ENCODE results near the gene ASAP2.
"Not testable (repeated sequence)": the region's sequence is repeated elsewhere in the genome, so short reads cannot be mapped to it uniquely, and the experiment has no call there.

ASAP2 gene

DNA sequence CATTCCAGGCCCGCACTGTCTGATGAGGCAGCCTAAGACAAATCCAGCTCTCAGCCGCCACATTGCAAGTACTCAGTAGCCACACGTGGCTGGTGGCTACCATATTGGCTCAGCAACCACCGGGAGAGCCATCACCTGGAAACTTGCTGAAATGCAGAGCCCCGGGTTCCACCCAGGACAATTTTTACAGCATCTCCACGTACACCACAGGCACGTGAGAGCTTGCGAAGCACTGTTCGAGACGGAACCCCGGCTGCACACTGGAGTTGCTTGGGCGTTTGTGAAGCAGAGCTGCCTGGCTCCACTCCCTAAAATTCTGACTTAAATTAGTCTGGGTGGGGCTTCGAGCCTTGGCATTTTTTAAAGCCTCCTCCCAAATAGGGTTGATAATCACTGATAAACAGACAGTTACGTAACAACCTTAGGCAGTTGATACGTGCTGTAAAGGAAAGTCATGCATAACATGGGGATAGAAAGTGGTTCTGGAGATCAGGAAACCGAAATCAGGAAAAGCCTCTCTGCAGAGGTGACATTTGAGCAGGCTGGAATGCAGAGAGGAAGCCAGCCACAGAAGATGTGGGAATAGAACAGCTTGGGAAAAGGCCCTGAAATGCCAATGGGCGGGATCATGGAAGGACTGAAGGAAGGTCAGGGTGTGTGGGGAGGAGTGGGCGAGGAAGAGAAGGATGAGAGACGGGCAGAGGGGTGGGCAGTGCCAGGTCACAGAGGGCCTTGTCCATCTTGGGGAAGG is 6.2 kb downstream of the ASAP2 start:
- H3K4me3 ChIP-seq (ENCODE audit: low read depth, low read length), result no peak overlapping the region
- TF ChIP-seq, protein P1, sequence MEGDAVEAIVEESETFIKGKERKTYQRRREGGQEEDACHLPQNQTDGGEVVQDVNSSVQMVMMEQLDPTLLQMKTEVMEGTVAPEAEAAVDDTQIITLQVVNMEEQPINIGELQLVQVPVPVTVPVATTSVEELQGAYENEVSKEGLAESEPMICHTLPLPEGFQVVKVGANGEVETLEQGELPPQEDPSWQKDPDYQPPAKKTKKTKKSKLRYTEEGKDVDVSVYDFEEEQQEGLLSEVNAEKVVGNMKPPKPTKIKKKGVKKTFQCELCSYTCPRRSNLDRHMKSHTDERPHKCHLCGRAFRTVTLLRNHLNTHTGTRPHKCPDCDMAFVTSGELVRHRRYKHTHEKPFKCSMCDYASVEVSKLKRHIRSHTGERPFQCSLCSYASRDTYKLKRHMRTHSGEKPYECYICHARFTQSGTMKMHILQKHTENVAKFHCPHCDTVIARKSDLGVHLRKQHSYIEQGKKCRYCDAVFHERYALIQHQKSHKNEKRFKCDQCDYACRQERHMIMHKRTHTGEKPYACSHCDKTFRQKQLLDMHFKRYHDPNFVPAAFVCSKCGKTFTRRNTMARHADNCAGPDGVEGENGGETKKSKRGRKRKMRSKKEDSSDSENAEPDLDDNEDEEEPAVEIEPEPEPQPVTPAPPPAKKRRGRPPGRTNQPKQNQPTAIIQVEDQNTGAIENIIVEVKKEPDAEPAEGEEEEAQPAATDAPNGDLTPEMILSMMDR (IDR thresholded peaks at IDR 0.05; ENCODE audit: low read depth, low read length), result no peak

DNA sequence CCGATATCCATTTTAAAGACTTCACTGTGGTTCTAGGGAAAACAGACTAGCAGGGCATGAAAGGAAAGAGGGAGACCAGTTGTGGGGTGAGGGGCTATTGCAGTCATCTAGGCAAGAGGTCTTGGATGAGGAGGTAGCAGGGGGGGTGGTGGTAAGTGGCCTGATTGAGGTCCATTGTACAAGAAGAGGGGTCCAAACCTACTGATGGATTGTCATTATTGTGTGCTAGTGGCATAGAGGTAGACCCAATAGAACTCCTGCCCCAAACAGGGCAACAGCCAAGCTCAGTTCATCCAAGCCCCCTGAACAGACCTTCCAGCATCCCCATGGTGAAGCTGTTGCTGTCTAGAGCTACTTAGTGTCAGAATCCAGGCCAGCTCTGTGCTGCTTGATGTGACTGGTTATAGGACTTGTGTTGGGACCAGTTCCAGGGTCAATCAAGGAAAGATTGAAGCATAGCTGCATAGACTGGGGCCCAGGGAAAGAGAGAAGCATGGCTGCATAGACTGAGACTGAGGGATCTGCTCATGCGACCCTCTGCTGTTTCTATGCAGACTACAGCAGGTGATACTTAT is 7.0 kb downstream of the ASAP2 start:
- TF ChIP-seq, protein P1 (IDR thresholded peaks at IDR 0.05; ENCODE audit: low read depth, low read length), result no peak
- H3K4me3 ChIP-seq (ENCODE audit: low read depth, low read length), result no peak overlapping the region

DNA sequence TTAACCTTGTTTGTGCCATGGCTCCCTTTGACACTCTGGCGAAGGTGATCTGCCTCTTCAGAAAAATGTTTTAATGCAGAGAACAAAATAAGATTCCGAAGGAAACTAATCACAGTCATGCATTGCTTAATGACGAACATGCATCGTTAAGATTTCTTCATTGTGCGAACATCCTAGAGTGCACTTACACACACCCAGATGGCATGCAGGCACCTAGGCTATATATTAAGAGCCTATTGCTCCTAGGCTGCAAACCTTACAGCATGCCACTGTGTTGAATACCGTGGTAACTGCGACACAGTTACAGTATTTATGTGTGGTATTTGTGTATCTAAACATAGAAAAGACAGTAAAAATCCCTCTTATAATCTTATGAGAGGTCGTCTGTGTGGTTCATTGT is 8.3 kb downstream of the ASAP2 start:
- no peak overlapping the region for H3K4me3 ChIP-seq (ENCODE audit: low read depth, low read length)
- TF ChIP-seq, protein P1 (IDR thresholded peaks at IDR 0.05; ENCODE audit: low read depth, low read length), result no peak

DNA sequence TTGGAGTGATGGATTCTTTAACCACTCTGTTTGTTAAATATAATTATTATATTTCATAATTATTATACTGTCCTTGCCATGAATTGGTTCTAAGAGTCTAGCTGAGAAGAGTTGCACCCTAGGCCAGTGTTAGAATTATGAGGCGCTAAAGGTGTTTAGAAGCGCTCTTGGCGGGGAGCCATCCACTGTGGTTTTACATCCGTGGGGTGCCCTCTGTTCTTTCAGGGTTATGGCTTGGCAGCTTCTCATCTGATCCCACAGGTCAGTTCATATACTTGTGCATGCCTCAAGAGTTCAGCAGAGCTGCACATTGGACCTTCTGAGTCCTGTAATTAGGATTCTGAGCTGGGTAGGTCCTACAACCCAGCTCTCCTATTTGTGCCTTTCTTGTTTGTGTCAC is 9.1 kb downstream of the ASAP2 start:
- TF ChIP-seq, protein P1 (IDR thresholded peaks at IDR 0.05; ENCODE audit: low read depth, low read length), result no peak
- H3K4me3 ChIP-seq (ENCODE audit: low read depth, low read length), result no peak overlapping the region

DNA sequence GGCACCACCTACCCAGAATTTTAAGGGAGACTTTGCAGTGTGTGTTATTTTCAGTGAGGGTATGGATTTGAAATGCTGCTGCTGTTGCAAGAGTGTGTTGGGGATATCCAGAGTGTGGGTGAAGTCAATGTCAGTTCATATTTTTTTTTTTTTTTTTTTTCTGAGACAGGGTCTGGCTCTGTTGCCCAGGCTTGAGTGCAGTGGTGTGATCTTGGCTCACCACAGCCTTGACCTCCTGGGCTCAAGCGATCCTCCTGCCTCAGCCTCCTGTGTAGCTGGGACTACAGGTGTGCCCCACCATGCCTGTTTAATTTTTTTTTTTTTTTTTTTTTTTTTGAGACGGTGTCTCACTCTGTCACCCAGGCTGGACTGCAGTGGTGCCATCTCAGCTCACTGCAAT is 9.5 kb downstream of the ASAP2 start:
- not testable (repeated sequence) for H3K4me3 ChIP-seq (ENCODE audit: low read depth, low read length)

DNA sequence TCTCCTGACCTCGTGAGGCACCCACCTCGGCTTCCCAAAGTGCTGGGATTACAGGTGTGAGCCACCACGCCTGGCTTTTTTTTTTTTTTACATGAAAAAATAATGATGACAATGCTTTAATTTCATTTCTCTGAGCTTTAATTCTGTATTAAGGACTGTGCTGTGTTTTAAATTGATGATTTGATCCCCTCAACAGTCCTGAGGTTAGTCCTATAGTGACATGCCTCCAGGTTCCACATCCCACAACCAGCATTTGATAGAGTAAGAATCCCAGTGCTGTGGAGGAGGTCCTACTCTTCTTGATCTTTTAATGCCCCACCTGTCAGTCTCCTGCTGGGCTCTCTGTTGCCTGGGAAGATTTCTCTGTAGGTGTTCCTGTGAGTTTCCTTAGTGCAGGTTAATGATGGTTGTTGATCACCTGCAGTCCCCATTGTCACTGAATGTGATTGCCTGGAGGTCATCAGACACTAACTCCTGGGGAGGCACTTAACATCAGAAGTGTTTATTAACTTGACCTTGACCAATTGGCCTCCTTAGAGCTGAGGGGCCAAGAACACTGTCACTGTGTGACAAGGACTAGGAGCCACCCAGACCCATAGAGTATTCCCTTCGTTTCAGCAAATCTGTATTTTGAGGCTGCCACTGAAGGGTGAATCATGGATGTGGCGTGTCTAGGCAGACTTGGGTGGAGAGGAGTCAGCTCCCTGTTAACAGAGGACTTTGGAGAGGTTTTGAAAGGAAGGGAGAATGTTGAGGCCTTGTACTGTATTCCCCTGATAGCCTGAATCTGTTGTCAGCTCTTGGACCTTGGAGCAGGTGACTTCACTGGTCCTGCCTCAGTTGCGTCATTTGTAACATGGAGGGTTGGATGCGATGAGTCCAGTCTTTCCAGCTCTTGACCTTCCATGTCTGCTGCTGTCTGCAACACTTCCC is 11.5 kb downstream of the ASAP2 start:
- TF ChIP-seq, protein P1 (IDR thresholded peaks at IDR 0.05; ENCODE audit: low read depth, low read length), result no peak
- no peak overlapping the region for H3K4me3 ChIP-seq (ENCODE audit: low read depth, low read length)

DNA sequence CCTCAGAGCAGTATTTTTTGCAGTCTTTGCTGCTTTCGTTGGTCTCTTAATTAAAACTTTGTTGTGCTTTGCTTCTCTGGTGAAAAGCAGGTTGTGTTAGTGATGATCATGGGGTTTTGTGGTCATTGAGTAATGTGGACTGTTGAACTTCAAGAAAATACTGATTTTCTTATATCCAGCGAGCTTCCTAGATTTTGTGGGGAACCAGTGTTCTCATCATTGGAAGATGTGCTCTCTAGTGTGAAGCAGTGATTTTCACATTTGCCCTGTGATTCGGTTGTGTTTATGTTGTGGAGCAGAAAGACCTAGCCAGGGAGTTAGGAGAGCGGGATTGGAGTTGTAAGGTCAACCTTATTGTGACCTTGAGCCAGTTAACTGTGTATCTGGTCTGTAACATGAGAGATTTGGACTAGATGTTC is 12.4 kb downstream of the ASAP2 start:
- TF ChIP-seq, protein P1 (IDR thresholded peaks at IDR 0.05; ENCODE audit: low read depth, low read length), result no peak
- no peak overlapping the region for H3K4me3 ChIP-seq (ENCODE audit: low read depth, low read length)

Measured in WI38 (cell line).